ENCODE results near the gene AKT3.
A peak's percentile ranks its signal among the peaks of the same experiment; 100 is the strongest.
"Not testable (repeated sequence)": the region's sequence is repeated elsewhere in the genome, so short reads cannot be mapped to it uniquely, and the experiment has no call there.

Gene AKT3

DNA sequence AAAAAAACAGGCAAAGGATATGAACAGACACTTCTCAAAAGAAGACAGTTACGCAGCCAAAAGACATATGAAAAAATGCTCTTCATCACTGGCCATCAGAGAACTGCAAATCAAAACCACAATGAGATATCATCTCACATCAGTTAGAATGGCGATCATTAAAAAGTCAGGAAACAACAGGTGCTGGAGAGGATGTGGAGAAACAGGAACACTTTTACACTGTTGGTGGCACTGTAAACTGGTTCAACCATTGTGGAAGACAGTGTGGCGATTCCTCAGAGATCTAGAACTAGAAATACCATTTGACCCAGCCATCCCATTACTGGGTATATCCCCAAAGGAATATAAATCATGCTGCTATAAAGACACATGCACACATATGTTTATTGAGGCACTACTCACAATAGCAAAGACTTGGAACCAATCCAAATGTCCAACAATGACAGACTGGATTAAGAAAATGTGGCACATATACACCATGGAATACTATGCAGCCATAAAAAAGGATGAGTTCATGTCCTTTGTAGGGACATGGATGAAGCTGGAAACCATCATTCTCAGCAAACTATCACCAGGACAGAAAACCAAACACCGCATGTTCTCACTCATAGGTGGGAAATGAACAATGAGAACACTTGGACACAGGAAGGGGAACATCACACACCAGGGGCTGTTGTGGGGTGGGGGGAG lies 77.5 kb downstream of the AKT3 start:
- not testable (repeated sequence) for DNase-seq

DNA sequence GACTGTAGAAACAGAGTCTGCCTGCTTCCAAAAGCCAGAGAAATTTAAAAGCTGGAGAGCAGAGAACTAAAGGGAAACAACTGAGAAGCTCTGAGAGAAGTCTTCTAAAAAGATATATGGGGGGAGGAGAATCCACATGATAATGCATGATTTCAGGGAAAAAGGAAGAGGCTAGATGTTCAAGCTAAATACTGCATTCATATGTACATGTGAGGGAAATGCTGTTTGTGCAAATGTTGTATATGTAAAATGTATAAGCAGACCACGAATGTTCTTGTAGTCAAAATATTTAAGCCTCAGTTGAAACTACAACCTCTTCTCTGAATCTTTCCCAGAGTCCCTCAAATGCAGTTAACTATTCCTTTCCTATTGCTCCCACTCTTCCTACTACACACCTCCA lies 79.2 kb downstream of the AKT3 start:
- no peak for DNase-seq

- no peak for DNase-seq
Observed at GRCh38 chr1:243765676-243766075, 84.4 kb downstream of the AKT3 start.

- DNase-seq = no peak
Observed at GRCh38 chr1:243763806-243764205, 86.2 kb downstream of the AKT3 start.

- DNase-seq = no peak
Observed at GRCh38 chr1:243758647-243759046, 91.4 kb downstream of the AKT3 start.

DNA sequence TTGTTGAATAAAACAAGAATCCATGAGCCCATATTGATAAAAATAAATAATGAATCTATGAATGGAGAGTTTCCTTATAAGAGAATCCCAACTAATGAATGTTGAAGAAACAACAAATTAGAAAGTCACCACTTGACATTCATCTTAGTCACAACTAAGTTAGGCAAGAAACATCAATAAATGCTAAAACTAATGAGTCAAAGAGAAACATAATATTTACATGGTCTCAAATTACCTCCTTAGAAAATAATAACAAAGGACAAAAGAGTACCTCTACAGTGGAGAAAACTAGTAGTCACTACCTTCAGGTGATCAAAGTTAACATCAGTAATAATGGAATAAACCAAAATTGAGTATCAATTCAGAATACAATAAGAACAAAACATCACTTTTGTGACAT lies 93.5 kb downstream of the AKT3 start:
- no peak for DNase-seq

GRCh38 chr1:243754348-243754747 lies 95.7 kb downstream of the AKT3 start:
- DNase-seq = no peak

- no peak for DNase-seq
Observed at GRCh38 chr1:243751506-243751905, 98.5 kb downstream of the AKT3 start.

DNA sequence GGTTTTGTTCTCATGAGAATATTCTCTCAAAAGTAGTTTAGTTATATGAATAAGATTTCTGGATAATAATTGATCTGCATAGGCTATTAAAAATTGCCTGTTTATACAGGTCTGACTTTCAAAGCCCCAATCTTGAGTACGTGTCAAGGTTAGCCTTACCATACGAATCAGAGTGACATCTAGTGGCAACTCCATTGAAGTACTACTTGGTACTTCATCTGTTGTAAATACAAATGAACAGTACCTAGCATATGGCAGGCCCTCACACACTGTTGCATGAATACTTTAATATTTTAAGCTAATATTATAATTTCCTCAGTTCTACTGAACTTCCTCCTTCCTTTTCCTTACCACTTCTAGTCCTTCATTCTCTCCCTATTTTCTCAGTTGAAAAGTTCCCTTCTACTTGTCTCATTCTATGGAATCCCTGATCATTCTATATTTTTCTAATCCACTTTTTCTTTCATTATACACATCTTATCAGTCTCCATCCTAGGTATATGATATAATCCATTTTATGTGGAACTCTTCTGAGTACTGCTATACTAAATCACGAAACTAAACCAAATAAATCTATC lies 101.2 kb downstream of the AKT3 start:
- DNase-seq = peak in 1 of 2 experiments; percentile 1

DNA sequence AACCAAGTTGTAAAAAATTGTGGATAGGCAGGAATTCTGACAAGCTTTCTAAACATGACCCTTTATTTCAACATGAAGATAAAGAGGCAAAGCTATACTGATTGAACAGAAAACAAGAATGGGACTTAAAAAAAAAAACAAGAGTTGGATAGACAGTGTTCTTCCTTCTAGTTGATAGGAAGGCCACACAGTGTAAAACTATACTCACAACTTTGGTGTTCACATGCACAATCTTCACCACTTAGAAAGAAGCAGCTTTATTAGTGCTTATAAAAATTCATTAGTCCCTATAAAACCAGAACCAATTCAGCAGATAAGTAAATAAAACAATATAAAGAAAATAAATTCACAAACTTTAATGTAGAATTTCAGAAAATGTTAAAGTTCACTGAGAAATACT lies 101.8 kb downstream of the AKT3 start:
- DNase-seq = no peak

- DNase-seq = no peak
Observed at GRCh38 chr1:243746751-243747150, 103.3 kb downstream of the AKT3 start.

- DNase-seq = no peak
Observed at GRCh38 chr1:243745356-243745755, 104.7 kb downstream of the AKT3 start.

GRCh38 chr1:243742819-243743218 lies 107.2 kb downstream of the AKT3 start:
- DNase-seq = no peak

GRCh38 chr1:243740255-243740999 lies 109.6 kb downstream of the AKT3 start:
- DNase-seq = no peak

DNA sequence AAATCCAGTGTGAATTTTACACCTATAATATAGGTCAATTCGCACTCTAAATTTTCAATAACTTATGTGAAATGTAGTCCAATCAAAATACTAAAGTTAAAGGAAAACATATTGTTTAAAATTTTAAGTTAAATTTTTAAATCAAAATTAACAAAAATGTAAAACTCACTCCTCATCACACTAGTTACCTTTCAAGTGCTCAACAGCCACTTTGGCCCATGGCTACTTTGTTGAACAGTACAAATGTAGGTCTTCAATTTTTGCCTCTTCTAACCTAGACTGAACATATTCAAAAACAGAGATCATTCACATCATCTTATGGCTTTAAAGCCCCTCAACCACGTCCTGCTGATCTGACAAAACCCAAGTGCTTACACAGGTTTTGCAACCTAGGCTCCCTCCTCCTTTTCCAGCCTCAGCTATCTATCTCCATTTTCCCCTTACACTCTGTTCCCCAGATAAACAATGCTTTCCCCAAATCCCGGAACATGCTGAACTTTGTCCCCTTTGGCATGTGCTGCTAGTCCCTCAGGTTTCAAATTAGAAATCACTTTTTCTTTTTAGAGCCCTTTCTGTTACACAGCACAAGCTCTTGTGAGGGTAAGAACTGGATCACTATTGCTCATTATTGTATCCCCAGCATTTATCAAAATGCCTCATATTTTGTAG lies 110.6 kb downstream of the AKT3 start:
- no peak for DNase-seq

GRCh38 chr1:243738020-243738419 lies 112.0 kb downstream of the AKT3 start:
- no peak for DNase-seq

GRCh38 chr1:243735457-243735856 lies 114.6 kb downstream of the AKT3 start:
- no peak for DNase-seq

GRCh38 chr1:243734308-243734695 lies 115.7 kb downstream of the AKT3 start:
- DNase-seq = no peak

- no peak for DNase-seq
Observed at GRCh38 chr1:243733670-243734307, 116.3 kb downstream of the AKT3 start.

DNA sequence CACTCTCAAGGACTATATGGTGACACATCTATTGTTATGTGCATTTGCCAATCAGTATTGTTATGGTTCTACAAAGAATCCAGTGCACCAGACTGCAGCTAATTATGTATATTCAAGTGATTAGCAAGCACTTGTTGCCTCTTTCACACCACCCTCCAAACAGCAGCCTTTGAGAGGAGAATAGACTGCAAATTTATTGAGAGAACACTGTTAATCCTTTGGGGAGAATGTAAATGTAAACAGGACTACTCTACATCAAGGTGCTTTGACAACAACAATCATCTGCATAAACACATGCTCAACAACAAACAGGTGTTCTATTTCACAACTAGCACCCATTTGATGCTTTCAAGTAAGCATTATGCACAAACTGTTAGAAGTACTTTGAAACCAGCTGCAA lies 117.4 kb downstream of the AKT3 start:
- no peak for DNase-seq

DNA sequence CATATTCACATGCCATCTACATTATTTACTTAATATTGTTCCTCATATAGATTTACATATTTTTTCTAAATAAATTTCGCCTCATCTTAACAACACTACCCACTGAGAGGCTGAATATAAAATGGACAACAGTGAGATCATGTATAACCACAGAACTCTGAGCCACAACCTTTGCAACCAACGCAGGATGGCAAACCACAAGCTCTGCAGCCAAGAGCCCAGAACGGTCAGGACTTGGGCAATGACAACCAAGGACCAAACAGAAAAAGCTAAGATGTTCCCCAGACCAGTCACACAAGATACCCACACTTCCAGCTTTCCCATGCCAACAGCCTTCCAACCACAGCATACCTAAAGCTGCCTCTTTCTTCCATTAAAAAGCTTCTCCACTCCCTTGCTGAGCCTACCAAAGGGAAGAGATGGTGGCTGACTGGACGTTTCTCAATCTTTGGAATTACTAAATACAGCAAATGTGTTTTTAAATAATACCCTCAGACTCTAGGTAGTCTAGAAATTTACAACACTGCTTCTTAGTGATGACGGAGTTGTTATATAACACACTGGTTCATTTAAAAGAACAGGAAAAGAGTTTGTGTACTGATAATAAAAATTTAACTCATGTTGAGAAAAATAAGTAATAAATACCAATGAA lies 117.9 kb downstream of the AKT3 start:
- no peak for DNase-seq

GRCh38 chr1:243731301-243731891 lies 118.6 kb downstream of the AKT3 start:
- no peak for DNase-seq

Data from NCI-H187 (cell line).